Measurements from ENCODE around the gene SEMA5B.
A peak's percentile ranks its signal among the peaks of the same experiment; 100 is the strongest.

SEMA5B gene

GRCh38 chr3:122929188-122930062 lies 98.1 kb downstream of the SEMA5B start:
- no peaks in the 10 kb centered on the region for H3K36me3 ChIP-seq (ENCODE audit: insufficient read depth, low read length)
- no peaks in the 10 kb centered on the region for H3K27me3 ChIP-seq (ENCODE audit: insufficient read depth, low read length)
- H3K9ac ChIP-seq (ENCODE audit: low read depth, low read length): no peak overlapping the region
- 88% methylated on average over 12 of the region's 12 CpGs for WGBS
- H3K4me3 ChIP-seq (ENCODE audit: low read length): no peak overlapping the region
- no peaks in the 10 kb centered on the region for H3K9me3 ChIP-seq (ENCODE audit: insufficient read depth, low read depth, low read length)
- no peak overlapping the region for H3K27ac ChIP-seq (ENCODE audit: low read depth, low read length)
- H3K4me1 ChIP-seq (ENCODE audit: insufficient read depth, low read length): no peaks in the 10 kb centered on the region

GRCh38 chr3:122928396-122929187 lies 99.0 kb downstream of the SEMA5B start:
- 93% methylated on average over 24 of the region's 24 CpGs for WGBS
- no peaks in the 10 kb centered on the region for H3K9me3 ChIP-seq (ENCODE audit: insufficient read depth, low read depth, low read length)
- 0 out of 2 replicates have a peak, but pooled peaks cover 1% of the 10 kb centered on the region for H3K27me3 ChIP-seq (ENCODE audit: insufficient read depth, low read length)
- H3K4me1 ChIP-seq (ENCODE audit: insufficient read depth, low read length): no peaks in the 10 kb centered on the region
- H3K4me3 ChIP-seq (ENCODE audit: low read length): no peak overlapping the region
- H3K36me3 ChIP-seq (ENCODE audit: insufficient read depth, low read length): no peaks in the 10 kb centered on the region
- H3K9ac ChIP-seq (ENCODE audit: low read depth, low read length): no peak overlapping the region
- H3K27ac ChIP-seq (ENCODE audit: low read depth, low read length): no peak overlapping the region

GRCh38 chr3:122927726-122928125 lies 99.8 kb downstream of the SEMA5B start:
- Histone ChIP-seq H3K36me3 (ENCODE audit: insufficient read depth, low read length) (no peaks in the 10 kb centered on the region), H3K27me3 (ENCODE audit: insufficient read depth, low read length) (peaks cover 10% of the 10 kb centered on the region), H3K9me3 (ENCODE audit: insufficient read depth, low read depth, low read length) (no peaks in the 10 kb centered on the region), H3K27ac (ENCODE audit: low read depth, low read length) (no peak overlapping the region), H3K4me1 (ENCODE audit: insufficient read depth, low read length) (no peaks in the 10 kb centered on the region), H3K4me3 (ENCODE audit: low read length) (no peak overlapping the region), H3K9ac (ENCODE audit: low read depth, low read length) (no peak overlapping the region)
- 94% methylated on average over 10 of the region's 10 CpGs for WGBS

- H3K9me3 ChIP-seq (ENCODE audit: insufficient read depth, low read depth, low read length): no peaks in the 10 kb centered on the region
- no peaks in the 10 kb centered on the region for H3K4me1 ChIP-seq (ENCODE audit: insufficient read depth, low read length)
- no peak overlapping the region for H3K4me3 ChIP-seq (ENCODE audit: low read length)
- peaks cover 19% of the 10 kb centered on the region for H3K27me3 ChIP-seq (ENCODE audit: insufficient read depth, low read length)
- H3K9ac ChIP-seq (ENCODE audit: low read depth, low read length): no peak overlapping the region
- WGBS: 89% methylated on average over 3 of the region's 3 CpGs
- H3K27ac ChIP-seq (ENCODE audit: low read depth, low read length): no peak overlapping the region
- no peaks in the 10 kb centered on the region for H3K36me3 ChIP-seq (ENCODE audit: insufficient read depth, low read length)
Observed at GRCh38 chr3:122926811-122927210, 100.8 kb downstream of the SEMA5B start.

GRCh38 chr3:122926322-122926721 lies 101.2 kb downstream of the SEMA5B start:
- no peaks in the 10 kb centered on the region for H3K4me1 ChIP-seq (ENCODE audit: insufficient read depth, low read length)
- WGBS: 92% methylated on average over 20 of the region's 20 CpGs
- no peak overlapping the region for H3K9ac ChIP-seq (ENCODE audit: low read depth, low read length)
- peaks cover 24% of the 10 kb centered on the region for H3K27me3 ChIP-seq (ENCODE audit: insufficient read depth, low read length)
- no peak overlapping the region for H3K4me3 ChIP-seq (ENCODE audit: low read length)
- H3K27ac ChIP-seq (ENCODE audit: low read depth, low read length): no peak overlapping the region
- no peaks in the 10 kb centered on the region for H3K9me3 ChIP-seq (ENCODE audit: insufficient read depth, low read depth, low read length)
- H3K36me3 ChIP-seq (ENCODE audit: insufficient read depth, low read length): no peaks in the 10 kb centered on the region

- H3K9me3 ChIP-seq (ENCODE audit: insufficient read depth, low read depth, low read length): no peaks in the 10 kb centered on the region
- no peak overlapping the region for H3K27ac ChIP-seq (ENCODE audit: low read depth, low read length)
- no peaks in the 10 kb centered on the region for H3K4me1 ChIP-seq (ENCODE audit: insufficient read depth, low read length)
- peaks cover 24% of the 10 kb centered on the region for H3K27me3 ChIP-seq (ENCODE audit: insufficient read depth, low read length)
- 77% methylated on average over 1 of the region's 1 CpG for WGBS
- no peaks in the 10 kb centered on the region for H3K36me3 ChIP-seq (ENCODE audit: insufficient read depth, low read length)
- H3K9ac ChIP-seq (ENCODE audit: low read depth, low read length): no peak overlapping the region
- no peak overlapping the region for H3K4me3 ChIP-seq (ENCODE audit: low read length)
Observed at GRCh38 chr3:122925756-122926155, 101.8 kb downstream of the SEMA5B start.

GRCh38 chr3:122924056-122924455 lies 103.5 kb downstream of the SEMA5B start:
- no peak overlapping the region for H3K27ac ChIP-seq (ENCODE audit: low read depth, low read length)
- WGBS: 83% methylated on average over 2 of the region's 2 CpGs
- no peaks in the 10 kb centered on the region for H3K9me3 ChIP-seq (ENCODE audit: insufficient read depth, low read depth, low read length)

GRCh38 chr3:122923611-122924010 lies 104.0 kb downstream of the SEMA5B start:
- Histone ChIP-seq H3K9ac (ENCODE audit: low read depth, low read length) (no peak overlapping the region), H3K36me3 (ENCODE audit: insufficient read depth, low read length) (0 out of 2 replicates have a peak, but pooled peaks cover 3% of the 10 kb centered on the region), H3K4me3 (ENCODE audit: low read length) (no peak overlapping the region), H3K4me1 (ENCODE audit: insufficient read depth, low read length) (no peaks in the 10 kb centered on the region), H3K27me3 (ENCODE audit: insufficient read depth, low read length) (peaks cover 24% of the 10 kb centered on the region), H3K9me3 (ENCODE audit: insufficient read depth, low read depth, low read length) (no peaks in the 10 kb centered on the region), H3K27ac (ENCODE audit: low read depth, low read length) (no peak overlapping the region)
- WGBS: 86% methylated on average over 6 of the region's 6 CpGs

More at GRCh38 chr3:122924056-122924455, 103.5 kb downstream of the SEMA5B start:
- Histone ChIP-seq H3K36me3 (ENCODE audit: insufficient read depth, low read length) (0 out of 2 replicates have a peak, but pooled peaks cover 3% of the 10 kb centered on the region), H3K4me1 (ENCODE audit: insufficient read depth, low read length) (no peaks in the 10 kb centered on the region), H3K27me3 (ENCODE audit: insufficient read depth, low read length) (peaks cover 24% of the 10 kb centered on the region), H3K4me3 (ENCODE audit: low read length) (no peak overlapping the region), H3K9ac (ENCODE audit: low read depth, low read length) (no peak overlapping the region)

GRCh38 chr3:122921791-122922651 lies 105.5 kb downstream of the SEMA5B start:
- Histone ChIP-seq H3K36me3 (ENCODE audit: insufficient read depth, low read length) (0 out of 2 replicates have a peak, but pooled peaks cover 3% of the 10 kb centered on the region), H3K4me3 (ENCODE audit: low read length) (peak overlapping the region; percentile 49), H3K4me1 (ENCODE audit: insufficient read depth, low read length) (no peaks in the 10 kb centered on the region), H3K9me3 (ENCODE audit: insufficient read depth, low read depth, low read length) (no peaks in the 10 kb centered on the region), H3K27me3 (ENCODE audit: insufficient read depth, low read length) (peaks cover 24% of the 10 kb centered on the region), H3K9ac (ENCODE audit: low read depth, low read length) (no peak overlapping the region; the same call in 1 of the 2 replicates), H3K27ac (ENCODE audit: low read depth, low read length) (no peak overlapping the region)
- 49% methylated on average over 68 of the region's 68 CpGs for WGBS

GRCh38 chr3:122920986-122921385 lies 106.6 kb downstream of the SEMA5B start:
- Histone ChIP-seq H3K36me3 (ENCODE audit: insufficient read depth, low read length) (0 out of 2 replicates have a peak, but pooled peaks cover 3% of the 10 kb centered on the region), H3K9ac (ENCODE audit: low read depth, low read length) (no peak overlapping the region), H3K4me1 (ENCODE audit: insufficient read depth, low read length) (no peaks in the 10 kb centered on the region), H3K27ac (ENCODE audit: low read depth, low read length) (no peak overlapping the region), H3K27me3 (ENCODE audit: insufficient read depth, low read length) (peaks cover 24% of the 10 kb centered on the region), H3K4me3 (ENCODE audit: low read length) (no peak overlapping the region), H3K9me3 (ENCODE audit: insufficient read depth, low read depth, low read length) (no peaks in the 10 kb centered on the region)
- 84% methylated on average over 6 of the region's 6 CpGs for WGBS
